Measurements from ENCODE around the gene LHPP.

LHPP gene

DNA sequence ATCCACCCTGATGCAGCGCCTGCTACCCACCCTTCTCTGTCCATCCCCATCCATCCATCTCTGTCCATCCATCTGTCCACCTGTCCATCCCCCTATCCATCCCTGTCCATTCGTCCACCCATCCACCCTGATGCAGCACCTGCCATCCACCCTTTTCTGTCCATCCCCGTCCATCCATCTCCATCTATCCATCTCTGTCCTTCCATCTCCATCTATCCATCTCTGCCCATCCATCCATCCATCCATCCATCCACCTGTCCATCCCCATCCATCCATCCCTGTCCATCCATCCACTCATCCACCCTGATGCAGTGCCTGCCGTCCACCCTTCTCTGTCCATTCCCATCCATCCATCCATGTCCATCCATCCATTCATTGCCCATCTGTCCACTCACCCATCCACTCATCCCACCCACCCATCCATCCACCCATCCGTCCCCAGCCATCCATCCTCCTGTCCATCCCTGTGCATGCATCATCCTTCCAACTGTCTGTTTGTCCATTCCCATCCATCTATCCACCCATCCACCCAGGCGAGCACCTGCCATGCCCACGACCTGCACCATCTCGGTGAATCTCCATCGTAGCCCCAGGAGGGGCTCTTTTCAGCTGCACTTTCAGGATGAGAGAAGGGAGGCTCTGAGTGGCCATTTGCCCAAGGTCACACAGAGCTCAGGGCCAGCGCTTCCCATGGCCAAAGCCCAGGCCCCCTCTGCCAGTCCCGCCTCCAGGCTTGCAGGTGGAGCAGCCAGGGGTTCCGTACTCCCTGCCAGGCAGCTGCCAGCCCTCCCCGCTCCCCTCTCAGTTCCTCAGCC lies 137.4 kb downstream of the LHPP start:
- H3K27me3 ChIP-seq (replicated peaks; ENCODE audit: control insufficient read depth, insufficient read depth, low read length) = no peaks in the 10 kb centered on the region
- TF ChIP-seq, protein P1, sequence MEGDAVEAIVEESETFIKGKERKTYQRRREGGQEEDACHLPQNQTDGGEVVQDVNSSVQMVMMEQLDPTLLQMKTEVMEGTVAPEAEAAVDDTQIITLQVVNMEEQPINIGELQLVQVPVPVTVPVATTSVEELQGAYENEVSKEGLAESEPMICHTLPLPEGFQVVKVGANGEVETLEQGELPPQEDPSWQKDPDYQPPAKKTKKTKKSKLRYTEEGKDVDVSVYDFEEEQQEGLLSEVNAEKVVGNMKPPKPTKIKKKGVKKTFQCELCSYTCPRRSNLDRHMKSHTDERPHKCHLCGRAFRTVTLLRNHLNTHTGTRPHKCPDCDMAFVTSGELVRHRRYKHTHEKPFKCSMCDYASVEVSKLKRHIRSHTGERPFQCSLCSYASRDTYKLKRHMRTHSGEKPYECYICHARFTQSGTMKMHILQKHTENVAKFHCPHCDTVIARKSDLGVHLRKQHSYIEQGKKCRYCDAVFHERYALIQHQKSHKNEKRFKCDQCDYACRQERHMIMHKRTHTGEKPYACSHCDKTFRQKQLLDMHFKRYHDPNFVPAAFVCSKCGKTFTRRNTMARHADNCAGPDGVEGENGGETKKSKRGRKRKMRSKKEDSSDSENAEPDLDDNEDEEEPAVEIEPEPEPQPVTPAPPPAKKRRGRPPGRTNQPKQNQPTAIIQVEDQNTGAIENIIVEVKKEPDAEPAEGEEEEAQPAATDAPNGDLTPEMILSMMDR (IDR thresholded peaks at IDR 0.05; ENCODE audit: insufficient read depth, low read length, poor library complexity, severe bottlenecking) = no peak
- no peaks in the 10 kb centered on the region for H3K36me3 ChIP-seq (ENCODE audit: control insufficient read depth, insufficient read depth, low read length)
- no peak for DNase-seq (ENCODE audit: extremely low read depth, insufficient read length)
- H3K4me3 ChIP-seq (replicated peaks; ENCODE audit: low read depth, low read length) = no peak overlapping the region

GRCh38 chr10:124599588-124600050 lies 138.0 kb downstream of the LHPP start:
- H3K4me3 ChIP-seq (replicated peaks; ENCODE audit: low read depth, low read length) = no peak overlapping the region
- H3K36me3 ChIP-seq (ENCODE audit: control insufficient read depth, insufficient read depth, low read length) = no peaks in the 10 kb centered on the region
- TF ChIP-seq, protein P1 (IDR thresholded peaks at IDR 0.05; ENCODE audit: insufficient read depth, low read length, poor library complexity, severe bottlenecking) = no peak
- H3K27me3 ChIP-seq (replicated peaks; ENCODE audit: control insufficient read depth, insufficient read depth, low read length) = no peaks in the 10 kb centered on the region
- DNase-seq (ENCODE audit: extremely low read depth, insufficient read length) = no peak

GRCh38 chr10:124600051-124600880 lies 138.6 kb downstream of the LHPP start:
- no peak for DNase-seq (ENCODE audit: extremely low read depth, insufficient read length)
- no peak overlapping the region for H3K4me3 ChIP-seq (replicated peaks; ENCODE audit: low read depth, low read length)
- TF ChIP-seq, protein P1 (IDR thresholded peaks at IDR 0.05; ENCODE audit: insufficient read depth, low read length, poor library complexity, severe bottlenecking) = no peak
- H3K36me3 ChIP-seq (ENCODE audit: control insufficient read depth, insufficient read depth, low read length) = no peaks in the 10 kb centered on the region
- H3K27me3 ChIP-seq (replicated peaks; ENCODE audit: control insufficient read depth, insufficient read depth, low read length) = no peaks in the 10 kb centered on the region

DNA sequence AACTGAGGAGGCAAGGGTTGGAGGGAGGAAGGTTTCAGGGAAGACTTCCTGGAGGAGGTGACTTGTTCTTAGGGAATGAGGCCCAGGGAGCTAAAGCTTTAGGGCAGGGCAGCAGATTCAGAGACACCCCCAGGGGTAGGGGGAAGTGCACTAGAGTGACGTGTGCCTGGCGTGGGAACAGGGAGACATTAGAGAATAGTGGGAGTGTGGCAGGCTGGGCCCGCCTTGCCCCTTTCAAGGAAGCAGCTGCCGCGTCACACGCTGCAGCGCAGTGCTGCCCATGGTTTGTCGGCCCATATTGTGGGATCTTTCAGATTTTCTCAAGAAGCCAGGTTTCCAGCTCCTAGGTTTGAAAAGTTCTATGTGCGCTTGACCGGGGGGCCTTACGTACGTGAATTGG lies 139.4 kb downstream of the LHPP start:
- H3K27me3 ChIP-seq (replicated peaks; ENCODE audit: control insufficient read depth, insufficient read depth, low read length) = no peaks in the 10 kb centered on the region
- no peaks in the 10 kb centered on the region for H3K36me3 ChIP-seq (ENCODE audit: control insufficient read depth, insufficient read depth, low read length)
- TF ChIP-seq, protein P1 (IDR thresholded peaks at IDR 0.05; ENCODE audit: insufficient read depth, low read length, poor library complexity, severe bottlenecking) = no peak
- H3K4me3 ChIP-seq (replicated peaks; ENCODE audit: low read depth, low read length) = no peak overlapping the region
- DNase-seq (ENCODE audit: extremely low read depth, insufficient read length) = no peak

- Histone ChIP-seq H3K36me3 (ENCODE audit: control insufficient read depth, insufficient read depth, low read length) (no peaks in the 10 kb centered on the region), H3K4me3 (replicated peaks; ENCODE audit: low read depth, low read length) (no peak overlapping the region), H3K27me3 (replicated peaks; ENCODE audit: control insufficient read depth, insufficient read depth, low read length) (no peaks in the 10 kb centered on the region)
- peak; percentile 46 for DNase-seq (ENCODE audit: extremely low read depth, insufficient read length)
- TF ChIP-seq, protein P1 (IDR thresholded peaks at IDR 0.05; ENCODE audit: insufficient read depth, low read length, poor library complexity, severe bottlenecking) = no peak
Observed at GRCh38 chr10:124601431-124602120, 140.0 kb downstream of the LHPP start.
